ENCODE measurements around the gene REPS2.

The REPS2 gene

GRCh38 chrX:17077361-17077760 is 130.9 kb downstream of the REPS2 start:
- TF ChIP-seq POLR2A (IDR thresholded peaks at IDR 0.05; ENCODE audit: low read depth, low read length) (no peak), POLR2AphosphoS5 (IDR thresholded peaks at IDR 0.05; ENCODE audit: low read depth, low read length) (no peak), PAX5 (IDR thresholded peaks at IDR 0.05; ENCODE audit: insufficient read depth, low read length, severe bottlenecking) (no peak), POU2F2 (IDR thresholded peaks at IDR 0.05; ENCODE audit: low read depth, low read length) (no peak), TAF1 (IDR thresholded peaks at IDR 0.05; ENCODE audit: low read depth, low read length) (no peak), SPI1 (IDR thresholded peaks at IDR 0.05; ENCODE audit: low read depth, low read length) (no peak)
- FAIRE-seq (no peak), DNase-seq (ENCODE audit: insufficient read length, low spot score) (no peak)

GRCh38 chrX:17078031-17078720 is 131.7 kb downstream of the REPS2 start:
- TF ChIP-seq POU2F2 (IDR thresholded peaks at IDR 0.05; ENCODE audit: low read depth, low read length) (no peak), POLR2AphosphoS5 (IDR thresholded peaks at IDR 0.05; ENCODE audit: low read depth, low read length) (no peak), SPI1 (IDR thresholded peaks at IDR 0.05; ENCODE audit: low read depth, low read length) (no peak), TAF1 (IDR thresholded peaks at IDR 0.05; ENCODE audit: low read depth, low read length) (no peak), POLR2A (IDR thresholded peaks at IDR 0.05; ENCODE audit: low read depth, low read length) (no peak)
- DNase-seq (ENCODE audit: insufficient read length, low spot score) (no peak), FAIRE-seq (no peak)

- no peak for TF ChIP-seq POU2F2 (IDR thresholded peaks at IDR 0.05; ENCODE audit: low read depth, low read length)
- TF ChIP-seq POLR2A (IDR thresholded peaks at IDR 0.05; ENCODE audit: low read depth, low read length): no peak
- TF ChIP-seq SPI1 (IDR thresholded peaks at IDR 0.05; ENCODE audit: low read depth, low read length): no peak
- TF ChIP-seq PAX5 (IDR thresholded peaks at IDR 0.05; ENCODE audit: insufficient read depth, low read length, severe bottlenecking): no peak
- no peak for TF ChIP-seq TAF1 (IDR thresholded peaks at IDR 0.05; ENCODE audit: low read depth, low read length)
- no peak for TF ChIP-seq POLR2AphosphoS5 (IDR thresholded peaks at IDR 0.05; ENCODE audit: low read depth, low read length)
- DNase-seq (ENCODE audit: insufficient read length, low spot score) (no peak), FAIRE-seq (no peak)
These were observed 135.1 kb downstream of the REPS2 start for GRCh38 chrX:17081511-17081910.

GRCh38 chrX:17081968-17082367 is 135.5 kb downstream of the REPS2 start:
- DNase-seq (ENCODE audit: insufficient read length, low spot score): no peak
- FAIRE-seq: no peak
- TF ChIP-seq POU2F2 (IDR thresholded peaks at IDR 0.05; ENCODE audit: low read depth, low read length) (no peak), POLR2A (IDR thresholded peaks at IDR 0.05; ENCODE audit: low read depth, low read length) (no peak), TAF1 (IDR thresholded peaks at IDR 0.05; ENCODE audit: low read depth, low read length) (no peak), PAX5 (IDR thresholded peaks at IDR 0.05; ENCODE audit: insufficient read depth, low read length, severe bottlenecking) (no peak), SPI1 (IDR thresholded peaks at IDR 0.05; ENCODE audit: low read depth, low read length) (no peak), POLR2AphosphoS5 (IDR thresholded peaks at IDR 0.05; ENCODE audit: low read depth, low read length) (no peak)

GRCh38 chrX:17082831-17083230 is 136.4 kb downstream of the REPS2 start:
- no peak for FAIRE-seq

GRCh38 chrX:17086317-17086716 is 139.9 kb downstream of the REPS2 start:
- TF ChIP-seq POLR2AphosphoS5 (IDR thresholded peaks at IDR 0.05; ENCODE audit: low read depth, low read length) (no peak), POU2F2 (IDR thresholded peaks at IDR 0.05; ENCODE audit: low read depth, low read length) (no peak), PAX5 (IDR thresholded peaks at IDR 0.05; ENCODE audit: insufficient read depth, low read length, severe bottlenecking) (no peak), TAF1 (IDR thresholded peaks at IDR 0.05; ENCODE audit: low read depth, low read length) (no peak), SPI1 (IDR thresholded peaks at IDR 0.05; ENCODE audit: low read depth, low read length) (no peak), POLR2A (IDR thresholded peaks at IDR 0.05; ENCODE audit: low read depth, low read length) (no peak)
- no peak for FAIRE-seq
- no peak for DNase-seq (ENCODE audit: insufficient read length, low spot score)

More at GRCh38 chrX:17082831-17083230, 136.4 kb downstream of the REPS2 start:
- no peak for DNase-seq (ENCODE audit: insufficient read length, low spot score)
- TF ChIP-seq POU2F2 (IDR thresholded peaks at IDR 0.05; ENCODE audit: low read depth, low read length) (no peak), POLR2AphosphoS5 (IDR thresholded peaks at IDR 0.05; ENCODE audit: low read depth, low read length) (no peak), SPI1 (IDR thresholded peaks at IDR 0.05; ENCODE audit: low read depth, low read length) (no peak)

- TF ChIP-seq PAX5 (IDR thresholded peaks at IDR 0.05; ENCODE audit: insufficient read depth, low read length, severe bottlenecking) (no peak), TAF1 (IDR thresholded peaks at IDR 0.05; ENCODE audit: low read depth, low read length) (no peak), POLR2AphosphoS5 (IDR thresholded peaks at IDR 0.05; ENCODE audit: low read depth, low read length) (no peak), SPI1 (IDR thresholded peaks at IDR 0.05; ENCODE audit: low read depth, low read length) (no peak), POU2F2 (IDR thresholded peaks at IDR 0.05; ENCODE audit: low read depth, low read length) (no peak), POLR2A (IDR thresholded peaks at IDR 0.05; ENCODE audit: low read depth, low read length) (no peak)
- no peak for FAIRE-seq
- no peak for DNase-seq (ENCODE audit: insufficient read length, low spot score)
These were observed 148.7 kb downstream of the REPS2 start for GRCh38 chrX:17095161-17095560.

- no peak for TF ChIP-seq POLR2AphosphoS5 (IDR thresholded peaks at IDR 0.05; ENCODE audit: low read depth, low read length)
- DNase-seq (ENCODE audit: insufficient read length, low spot score) (no peak), FAIRE-seq (peak; percentile 43)
These were observed 152.2 kb downstream of the REPS2 start for GRCh38 chrX:17098516-17099247.

GRCh38 chrX:17104433-17104832 is 158.0 kb downstream of the REPS2 start:
- FAIRE-seq (no peak), DNase-seq (ENCODE audit: insufficient read length, low spot score) (no peak)
- no peak for TF ChIP-seq TAF1 (IDR thresholded peaks at IDR 0.05; ENCODE audit: low read depth, low read length)
- no peak for TF ChIP-seq PAX5 (IDR thresholded peaks at IDR 0.05; ENCODE audit: insufficient read depth, low read length, severe bottlenecking)
- TF ChIP-seq POLR2AphosphoS5 (IDR thresholded peaks at IDR 0.05; ENCODE audit: low read depth, low read length): no peak
- no peak for TF ChIP-seq SPI1 (IDR thresholded peaks at IDR 0.05; ENCODE audit: low read depth, low read length)
- TF ChIP-seq POLR2A (IDR thresholded peaks at IDR 0.05; ENCODE audit: low read depth, low read length): no peak
- TF ChIP-seq POU2F2 (IDR thresholded peaks at IDR 0.05; ENCODE audit: low read depth, low read length): no peak

- TF ChIP-seq TAF1 (IDR thresholded peaks at IDR 0.05; ENCODE audit: low read depth, low read length) (no peak), POU2F2 (IDR thresholded peaks at IDR 0.05; ENCODE audit: low read depth, low read length) (no peak), POLR2AphosphoS5 (IDR thresholded peaks at IDR 0.05; ENCODE audit: low read depth, low read length) (no peak), PAX5 (IDR thresholded peaks at IDR 0.05; ENCODE audit: insufficient read depth, low read length, severe bottlenecking) (no peak), SPI1 (IDR thresholded peaks at IDR 0.05; ENCODE audit: low read depth, low read length) (no peak), POLR2A (IDR thresholded peaks at IDR 0.05; ENCODE audit: low read depth, low read length) (no peak)
- DNase-seq (ENCODE audit: insufficient read length, low spot score): no peak
- no peak for FAIRE-seq
These were observed 174.4 kb downstream of the REPS2 start for GRCh38 chrX:17120816-17121215.

Measured in GM12891 (cell line).